ENCODE measurements around the gene TNPO1.

DNA sequence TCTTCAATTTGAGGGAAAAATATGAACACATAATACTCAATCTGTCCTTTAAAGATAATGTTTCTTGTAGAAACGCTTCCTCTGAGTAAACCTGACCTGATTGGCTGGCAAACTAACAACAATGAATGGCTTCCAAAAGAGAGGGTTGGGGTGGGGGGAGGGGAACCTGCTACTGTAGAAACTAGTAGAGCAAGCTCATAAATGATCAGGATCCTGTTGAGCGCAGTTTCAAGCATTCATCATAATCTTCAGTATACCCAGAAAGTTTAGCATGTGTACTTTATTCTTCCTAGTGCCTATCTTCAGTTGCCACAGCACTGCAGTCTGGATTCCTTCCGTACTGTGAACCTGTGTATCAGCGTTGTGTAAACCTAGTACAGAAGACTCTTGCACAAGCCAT, 76.4 kb downstream of the TNPO1 start:
- TF ChIP-seq, protein P1, sequence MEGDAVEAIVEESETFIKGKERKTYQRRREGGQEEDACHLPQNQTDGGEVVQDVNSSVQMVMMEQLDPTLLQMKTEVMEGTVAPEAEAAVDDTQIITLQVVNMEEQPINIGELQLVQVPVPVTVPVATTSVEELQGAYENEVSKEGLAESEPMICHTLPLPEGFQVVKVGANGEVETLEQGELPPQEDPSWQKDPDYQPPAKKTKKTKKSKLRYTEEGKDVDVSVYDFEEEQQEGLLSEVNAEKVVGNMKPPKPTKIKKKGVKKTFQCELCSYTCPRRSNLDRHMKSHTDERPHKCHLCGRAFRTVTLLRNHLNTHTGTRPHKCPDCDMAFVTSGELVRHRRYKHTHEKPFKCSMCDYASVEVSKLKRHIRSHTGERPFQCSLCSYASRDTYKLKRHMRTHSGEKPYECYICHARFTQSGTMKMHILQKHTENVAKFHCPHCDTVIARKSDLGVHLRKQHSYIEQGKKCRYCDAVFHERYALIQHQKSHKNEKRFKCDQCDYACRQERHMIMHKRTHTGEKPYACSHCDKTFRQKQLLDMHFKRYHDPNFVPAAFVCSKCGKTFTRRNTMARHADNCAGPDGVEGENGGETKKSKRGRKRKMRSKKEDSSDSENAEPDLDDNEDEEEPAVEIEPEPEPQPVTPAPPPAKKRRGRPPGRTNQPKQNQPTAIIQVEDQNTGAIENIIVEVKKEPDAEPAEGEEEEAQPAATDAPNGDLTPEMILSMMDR (conservative IDR thresholded peaks at IDR 0.05 in 1 of 2, IDR thresholded peaks at IDR 0.05 in 1 of 2; ENCODE audit: extremely low read depth in 1 of 2, insufficient read depth in 1 of 2, low read depth in 1 of 2, low read length in 2 of 2) = no peak
- no peak for TF ChIP-seq EZH2 (IDR thresholded peaks at IDR 0.05; ENCODE audit: borderline replicate concordance, low read length)

Data from mammary epithelial cell (primary cell).